WI38 (cell line): ENCODE results near the gene USP49.

Source experiments
- H3K4me3 ChIP-seq: 2 replicates; pipeline ENCODE4 v1.5.1; 2011; ENCODE audit warnings: low read depth, mild to moderate bottlenecking, control low read depth, low read length
- CTCF ChIP-seq: IDR thresholded peaks from 2 replicates; pipeline ENCODE4 v1.5.1; 2012; ENCODE audit warnings: low read depth, mild to moderate bottlenecking, control low read depth, low read length

The USP49 gene

GRCh38 chr6:41759905-41760579 is 135.1 kb downstream of the USP49 start:
- no peak for TF ChIP-seq CTCF
- H3K4me3 ChIP-seq: no peak overlapping the region

GRCh38 chr6:41759106-41759904 is 135.9 kb downstream of the USP49 start:
- no peak for TF ChIP-seq CTCF
- H3K4me3 ChIP-seq: no peak overlapping the region

GRCh38 chr6:41758641-41759035 is 136.5 kb downstream of the USP49 start:
- no peak for TF ChIP-seq CTCF
- H3K4me3 ChIP-seq: no peak overlapping the region

- no peak overlapping the region for H3K4me3 ChIP-seq
- no peak for TF ChIP-seq CTCF
These were observed 137.1 kb downstream of the USP49 start for GRCh38 chr6:41757931-41758640.

- no peak for TF ChIP-seq CTCF
- H3K4me3 ChIP-seq: no peak overlapping the region
These were observed 137.9 kb downstream of the USP49 start for GRCh38 chr6:41757271-41757670.

- no peak for TF ChIP-seq CTCF
- H3K4me3 ChIP-seq: no peak overlapping the region
These were observed 138.8 kb downstream of the USP49 start for GRCh38 chr6:41756354-41756753.

GRCh38 chr6:41755895-41756294 is 139.3 kb downstream of the USP49 start:
- TF ChIP-seq CTCF: no peak
- no peak overlapping the region for H3K4me3 ChIP-seq
